ENCODE data around the gene NRL.

GRCh38 chr14:24150061-24150460 is 35.3 kb upstream of the NRL start:
- TF ChIP-seq EZH2phosphoT487 (IDR thresholded peaks at IDR 0.05; ENCODE audit: insufficient read depth, low read depth) (no peak), EZH2 (IDR thresholded peaks at IDR 0.05; ENCODE audit: insufficient read depth, poor library complexity, severe bottlenecking) (no peak)
